Measurements from ENCODE around the gene STXBP6. TPM values are rescaled to one million over a fixed set of nuclear protein-coding genes. Genes with fewer than 3 reads are reported as not detected.

The STXBP6 gene
- total RNA-seq, 1 donor from 2014 or later = 27.4 TPM

DNA sequence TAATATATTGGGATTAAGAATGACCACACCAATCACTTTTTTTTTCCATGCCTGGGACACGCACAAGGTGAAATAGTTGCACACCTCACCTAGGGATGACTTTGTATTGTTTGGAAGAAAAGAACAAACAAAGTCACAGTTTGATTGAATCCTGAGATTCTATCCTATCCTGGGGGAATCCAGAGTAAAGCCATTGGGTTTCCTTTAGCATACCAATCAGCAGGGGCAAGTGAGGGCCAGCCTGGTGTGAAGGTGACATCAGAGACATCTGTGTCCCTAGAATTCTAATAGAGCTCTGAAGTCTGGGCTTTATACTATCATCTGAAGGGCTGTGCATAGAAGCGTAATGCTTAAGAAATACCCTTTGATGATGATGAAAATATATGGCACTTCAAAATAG, 199.9 kb downstream of the STXBP6 start:
- no peak overlapping the region for H3K27ac ChIP-seq
- H3K4me3 ChIP-seq = no peak overlapping the region
- no peaks in the 10 kb centered on the region for H3K27me3 ChIP-seq
- H3K36me3 ChIP-seq = no peaks in the 10 kb centered on the region
- TF ChIP-seq, protein P1, sequence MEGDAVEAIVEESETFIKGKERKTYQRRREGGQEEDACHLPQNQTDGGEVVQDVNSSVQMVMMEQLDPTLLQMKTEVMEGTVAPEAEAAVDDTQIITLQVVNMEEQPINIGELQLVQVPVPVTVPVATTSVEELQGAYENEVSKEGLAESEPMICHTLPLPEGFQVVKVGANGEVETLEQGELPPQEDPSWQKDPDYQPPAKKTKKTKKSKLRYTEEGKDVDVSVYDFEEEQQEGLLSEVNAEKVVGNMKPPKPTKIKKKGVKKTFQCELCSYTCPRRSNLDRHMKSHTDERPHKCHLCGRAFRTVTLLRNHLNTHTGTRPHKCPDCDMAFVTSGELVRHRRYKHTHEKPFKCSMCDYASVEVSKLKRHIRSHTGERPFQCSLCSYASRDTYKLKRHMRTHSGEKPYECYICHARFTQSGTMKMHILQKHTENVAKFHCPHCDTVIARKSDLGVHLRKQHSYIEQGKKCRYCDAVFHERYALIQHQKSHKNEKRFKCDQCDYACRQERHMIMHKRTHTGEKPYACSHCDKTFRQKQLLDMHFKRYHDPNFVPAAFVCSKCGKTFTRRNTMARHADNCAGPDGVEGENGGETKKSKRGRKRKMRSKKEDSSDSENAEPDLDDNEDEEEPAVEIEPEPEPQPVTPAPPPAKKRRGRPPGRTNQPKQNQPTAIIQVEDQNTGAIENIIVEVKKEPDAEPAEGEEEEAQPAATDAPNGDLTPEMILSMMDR (IDR thresholded peaks at IDR 0.05) = no peak
- intact Hi-C loops (cut with DNase I) = no loop called here
- ATAC-seq (no peak), DNase-seq (no peak)
- no peaks in the 10 kb centered on the region for H3K9me3 ChIP-seq
- H3K4me1 ChIP-seq = no peaks in the 10 kb centered on the region

DNA sequence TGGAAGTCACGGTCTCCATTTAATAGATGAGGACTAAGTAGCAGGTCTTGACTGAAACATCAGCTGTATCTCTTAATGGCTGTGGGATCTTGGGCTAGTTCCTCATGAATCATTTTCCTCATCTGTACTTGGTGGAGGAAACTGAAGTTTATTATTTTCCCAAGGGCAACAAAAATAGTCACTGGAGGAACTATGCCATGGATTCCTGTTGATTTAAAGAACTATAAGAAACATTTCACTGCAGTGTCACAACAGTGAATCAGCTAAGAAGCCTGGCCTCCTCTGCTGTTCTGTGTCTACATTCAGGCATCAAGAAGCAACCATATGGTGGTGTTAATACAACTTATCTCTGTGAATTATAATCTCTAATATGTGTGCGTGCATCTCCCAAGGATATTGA, 200.5 kb downstream of the STXBP6 start:
- H3K27ac ChIP-seq = no peak overlapping the region
- H3K36me3 ChIP-seq = no peaks in the 10 kb centered on the region
- TF ChIP-seq, protein P1 (IDR thresholded peaks at IDR 0.05) = no peak
- no peak overlapping the region for H3K4me3 ChIP-seq
- intact Hi-C loops (cut with DNase I) = no loop called here
- H3K27me3 ChIP-seq = no peaks in the 10 kb centered on the region
- no peaks in the 10 kb centered on the region for H3K4me1 ChIP-seq
- no peaks in the 10 kb centered on the region for H3K9me3 ChIP-seq
- DNase-seq (no peak), ATAC-seq (no peak)

- TF ChIP-seq, protein P1 (IDR thresholded peaks at IDR 0.05) = no peak
- no peak for ATAC-seq
- no peaks in the 10 kb centered on the region for H3K36me3 ChIP-seq
- no peak overlapping the region for H3K4me3 ChIP-seq
- no peaks in the 10 kb centered on the region for H3K27me3 ChIP-seq
- no peaks in the 10 kb centered on the region for H3K4me1 ChIP-seq
- H3K27ac ChIP-seq = no peak overlapping the region
- intact Hi-C loops (cut with DNase I) = no loop called here
- DNase-seq = no peak
- no peaks in the 10 kb centered on the region for H3K9me3 ChIP-seq
These were observed 201.7 kb downstream of the STXBP6 start for GRCh38 chr14:24848102-24848790.

GRCh38 chr14:24847568-24848095, 202.3 kb downstream of the STXBP6 start:
- no peaks in the 10 kb centered on the region for H3K4me1 ChIP-seq
- TF ChIP-seq, protein P1 (IDR thresholded peaks at IDR 0.05) = no peak
- no peaks in the 10 kb centered on the region for H3K36me3 ChIP-seq
- H3K27me3 ChIP-seq = no peaks in the 10 kb centered on the region
- no peaks in the 10 kb centered on the region for H3K9me3 ChIP-seq
- H3K27ac ChIP-seq = no peak overlapping the region
- ATAC-seq (no peak), DNase-seq (no peak)
- no peak overlapping the region for H3K4me3 ChIP-seq
- intact Hi-C loops (cut with DNase I) = no loop called here

DNA sequence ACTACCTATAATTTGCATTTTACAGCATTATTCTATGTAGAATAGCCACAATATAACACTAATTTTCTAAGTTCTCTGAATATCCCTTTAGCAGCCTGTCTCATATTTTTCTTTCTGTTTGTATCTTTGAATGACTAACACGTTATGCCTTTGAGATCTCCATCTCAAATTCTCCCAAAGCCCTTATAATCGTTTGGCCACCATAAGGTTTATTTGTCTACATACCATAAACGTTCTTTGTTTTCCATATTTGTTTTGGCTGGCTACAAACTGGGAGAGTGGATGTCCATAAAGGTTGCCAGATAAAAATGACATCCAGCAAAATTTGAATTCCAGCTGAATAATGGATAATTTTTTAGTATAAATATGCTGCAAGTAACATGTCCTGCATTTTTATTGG, 203.7 kb downstream of the STXBP6 start:
- TF ChIP-seq, protein P1 (IDR thresholded peaks at IDR 0.05) = no peak
- no peak for ATAC-seq
- no peaks in the 10 kb centered on the region for H3K9me3 ChIP-seq
- no peaks in the 10 kb centered on the region for H3K36me3 ChIP-seq
- H3K4me1 ChIP-seq = no peaks in the 10 kb centered on the region
- H3K27me3 ChIP-seq = no peaks in the 10 kb centered on the region
- intact Hi-C loops (cut with DNase I) = no loop called here
- DNase-seq = no peak
- no peak overlapping the region for H3K27ac ChIP-seq
- no peak overlapping the region for H3K4me3 ChIP-seq
